ENCODE data around the gene STEAP1B.

STEAP1B gene

GRCh38 chr7:22372863-22373262, 127.1 kb downstream of the STEAP1B start:
- Mint-ChIP-seq H3K27ac (no peak overlapping the region), H3K9me3 (ENCODE audit: low read depth) (no peaks in the 10 kb centered on the region), H3K4me1 (ENCODE audit: low read depth) (no peaks in the 10 kb centered on the region), H3K4me3 (no peak overlapping the region), H3K36me3 (no peaks in the 10 kb centered on the region), H3K27me3 (peaks cover 2% of the 10 kb centered on the region)

GRCh38 chr7:22371878-22372277, 128.1 kb downstream of the STEAP1B start:
- H3K27me3 Mint-ChIP-seq = peaks cover 2% of the 10 kb centered on the region
- H3K27ac Mint-ChIP-seq = no peak overlapping the region
- no peaks in the 10 kb centered on the region for H3K4me1 Mint-ChIP-seq (ENCODE audit: low read depth)
- no peak overlapping the region for H3K4me3 Mint-ChIP-seq
- H3K36me3 Mint-ChIP-seq = no peaks in the 10 kb centered on the region
- H3K9me3 Mint-ChIP-seq (ENCODE audit: low read depth) = no peaks in the 10 kb centered on the region

Data from activated naive CD8-positive, alpha-beta T cell (primary cell).